Natural killer cell (primary cell): ENCODE results near the gene GRB10. TPM values are rescaled to one million over a fixed set of nuclear protein-coding genes. Genes with fewer than 3 reads are reported as not detected.

Experiments used
- ATAC-seq, 3 donors: fragments of 150-1000 bp in 2 of 3; fragments of 200-7000 bp in 1 of 3; cut with Tn5 transposase; 1 replicate in 1 of 3; 2 replicates in 2 of 3; pipeline ENCODE4 v1.10.0; 2021; ENCODE audit warnings: mild to moderate bottlenecking in 2 of 3, moderate library complexity in 2 of 3
- DNase-seq, 2 donors: peaks; one replicate each; pipeline versions ENCODE4 v3.0.0 to v3.0.0-alpha.2; 2013 to 2021; ENCODE audit warnings: mixed read lengths in 1 of 2
- H3K27ac ChIP-seq: one replicate; pipeline ENCODE4 v1.5.1; 2013; ENCODE audit warnings: mild to moderate bottlenecking, low read length
- H3K27me3 ChIP-seq: one replicate; pipeline ENCODE4 v1.6.1; 2013; ENCODE audit warnings: low read length; ENCODE audit not compliant: control insufficient read depth, insufficient read depth
- H3K36me3 ChIP-seq: one replicate; pipeline ENCODE4 v1.6.1; 2013; ENCODE audit warnings: low read length; ENCODE audit not compliant: control insufficient read depth, insufficient read depth
- H3K4me1 ChIP-seq: one replicate; pipeline ENCODE4 v1.6.1; 2013; ENCODE audit warnings: low read length; ENCODE audit not compliant: control insufficient read depth, insufficient read depth
- H3K4me3 ChIP-seq: one replicate; pipeline ENCODE4 v1.5.1; 2013; ENCODE audit warnings: low read length
- H3K9me3 ChIP-seq: one replicate; pipeline ENCODE4 v1.6.1; 2013; ENCODE audit warnings: low read length; ENCODE audit not compliant: control insufficient read depth, insufficient read depth
- H3K27ac Mint-ChIP-seq, 2 donors: one replicate each; pipeline ENCODE4 v1.8.0; 2022; ENCODE audit warnings: mild to moderate bottlenecking in 2 of 2, mixed read lengths in 2 of 2, moderate library complexity in 1 of 2
- H3K27me3 Mint-ChIP-seq, 2 donors: one replicate each; pipeline ENCODE4 v1.8.0; 2022; ENCODE audit warnings: low read depth in 2 of 2, mixed read lengths in 2 of 2
- H3K36me3 Mint-ChIP-seq: one replicate; pipeline ENCODE4 v1.8.0; 2022; ENCODE audit warnings: mixed read lengths
- H3K4me1 Mint-ChIP-seq, 2 donors: one replicate each; pipeline ENCODE4 v1.8.0; 2022; ENCODE audit warnings: mixed read lengths in 2 of 2
- H3K4me3 Mint-ChIP-seq: one replicate; pipeline ENCODE4 v1.8.0; 2022; ENCODE audit warnings: mild to moderate bottlenecking, moderate library complexity, mixed read lengths
- H3K9me3 Mint-ChIP-seq, 2 donors: one replicate each; pipeline ENCODE4 v1.8.0; 2022; ENCODE audit warnings: mixed read lengths in 2 of 2
- CTCF ChIP-seq: fragments of 200-600 bp; IDR thresholded peaks from one replicate; pipeline ENCODE4 v1.8.0; 2022; ENCODE audit warnings: antibody characterized with exemption
- WGBS: methylation state at CpG from one replicate; pipeline ENCODE4 v1.1.7; 2013; ENCODE audit warnings: missing lambda C conversion rate; ENCODE audit not compliant: insufficient coverage; 5-methylcytosine and 5-hydroxymethylcytosine counted together
- intact Hi-C: fragments of 100-400 bp; cut with micrococcal nuclease; formaldehyde crosslinking; loops from one replicate; pipeline ENCODE4 v1.14.2; 2022
- total RNA-seq, 4 donors: library from RNA; stranded (reverse); fragments of 120-200 nt in 1 of 4; gene quantifications; one replicate each; pipeline versions ENCODE4 v1.2.3 to v1.2.4, GENCODE V29; 2013 to 2022

The GRB10 gene
- total RNA-seq, 3 donors from 2014 or later (not counting 1 experiment from before 2014, with no cell fraction given): 0.16 to 24.4 (median 1.4) TPM

GRCh38 chr7:50662041-50662694, 120.5 kb downstream of the GRB10 start:
- Histone ChIP-seq H3K27me3 (no peaks in the 10 kb centered on the region), H3K9me3 (no peaks in the 10 kb centered on the region), H3K4me1 (peaks cover 55% of the 10 kb centered on the region), H3K36me3 (no peaks in the 10 kb centered on the region), H3K4me3 (no peak overlapping the region), H3K27ac (peak overlapping the region; percentile 32)
- intact Hi-C loops: no loop called here
- Mint-ChIP-seq H3K36me3 (no peaks in the 10 kb centered on the region), H3K27me3 (no peaks in the 10 kb centered on the region), H3K27ac (peak overlapping the region; percentile 29 to 57), H3K4me1 (peaks cover 42 to 43% of the 10 kb centered on the region in 2 donors), H3K4me3 (peak overlapping the region; percentile 55), H3K9me3 (no peaks in the 10 kb centered on the region)
- TF ChIP-seq CTCF: no peak
- ATAC-seq: peak; percentile 49 to 57 (median 52)
- 39% methylated on average over 4 of the region's 4 CpGs for WGBS
- peak in 1 of 2 donors; percentile 50 for DNase-seq

GRCh38 chr7:50661345-50662040, 121.2 kb downstream of the GRB10 start:
- TF ChIP-seq CTCF: no peak
- H3K4me3 ChIP-seq: no peak overlapping the region
- peak overlapping the region; percentile 55 for H3K4me3 Mint-ChIP-seq
- no peaks in the 10 kb centered on the region for H3K9me3 ChIP-seq
- no peaks in the 10 kb centered on the region for H3K27me3 Mint-ChIP-seq
- peak; percentile 56 to 72 (median 70) for ATAC-seq
- no peaks in the 10 kb centered on the region for H3K36me3 Mint-ChIP-seq
- no peaks in the 10 kb centered on the region for H3K27me3 ChIP-seq
- peak in 1 of 2 donors; percentile 31 for DNase-seq
- no peaks in the 10 kb centered on the region for H3K9me3 Mint-ChIP-seq
- peaks cover 42 to 43% of the 10 kb centered on the region in 2 donors for H3K4me1 Mint-ChIP-seq
- no peaks in the 10 kb centered on the region for H3K36me3 ChIP-seq
- peaks cover 55% of the 10 kb centered on the region for H3K4me1 ChIP-seq
- peak overlapping the region; percentile 32 for H3K27ac ChIP-seq
- 18% methylated on average over 9 of the region's 9 CpGs for WGBS
- intact Hi-C loops: no loop called here
- peak overlapping the region; percentile 26 to 57 for H3K27ac Mint-ChIP-seq

- Mint-ChIP-seq H3K27ac (peak overlapping the region; percentile 85 to 87), H3K36me3 (no peaks in the 10 kb centered on the region), H3K27me3 (peaks cover 0 to under 1% of the 10 kb centered on the region in 2 donors), H3K4me1 (peaks cover 42 to 43% of the 10 kb centered on the region in 2 donors), H3K9me3 (no peaks in the 10 kb centered on the region), H3K4me3 (peak overlapping the region; percentile 55)
- intact Hi-C loops: no loop called here
- Histone ChIP-seq H3K4me3 (no peak overlapping the region), H3K27me3 (no peaks in the 10 kb centered on the region), H3K27ac (no peak overlapping the region), H3K9me3 (no peaks in the 10 kb centered on the region), H3K36me3 (no peaks in the 10 kb centered on the region), H3K4me1 (peaks cover 55% of the 10 kb centered on the region)
- no peak for TF ChIP-seq CTCF
- DNase-seq (no peak), ATAC-seq (no peak)
- 86% methylated on average over 5 of the region's 5 CpGs for WGBS
These were observed 121.9 kb downstream of the GRB10 start for GRCh38 chr7:50660830-50661175.
